ENCODE results near the gene ALAS2. TPM values are rescaled to one million over a fixed set of nuclear protein-coding genes. Genes with fewer than 3 reads are reported as not detected.

Gene ALAS2
- total and polyA plus RNA-seq, 2 donors (not counting 1 experiment from before 2014, with no cell fraction given) = not detected

GRCh38 chrX:55008571-55009358, 22.0 kb downstream of the ALAS2 start:
- Histone ChIP-seq H3K4me2 (ENCODE audit: extremely low read depth, insufficient read depth, low read length) (no peak overlapping the region), H3K4me1 (ENCODE audit: control insufficient read depth, extremely low read depth, insufficient read depth, low read length) (no peaks in the 10 kb centered on the region), H3K36me3 (ENCODE audit: control insufficient read depth, insufficient read depth, low read length) (no peaks in the 10 kb centered on the region), H3K79me2 (ENCODE audit: control insufficient read depth, insufficient read depth, low read length) (no peaks in the 10 kb centered on the region), H3K9me3 (ENCODE audit: control insufficient read depth, insufficient read depth, low read depth, low read length) (no peaks in the 10 kb centered on the region), H3K9ac (ENCODE audit: insufficient read depth, low read length) (no peak overlapping the region), H3K27ac (ENCODE audit: insufficient read depth, low read length) (no peak overlapping the region), H3K27me3 (ENCODE audit: control insufficient read depth, insufficient read depth, low read length) (no peaks in the 10 kb centered on the region), H3K4me3 (replicated peaks in 1 of 4; ENCODE audit: control extremely low read depth in 1 of 4, insufficient read depth in 1 of 4, low read depth in 3 of 4, low read length in 4 of 4) (no peak overlapping the region), H2AFZ (ENCODE audit: low read length) (no peak overlapping the region), H4K20me1 (ENCODE audit: control insufficient read depth, extremely low read depth, insufficient read depth, low read length) (no peaks in the 10 kb centered on the region)
- peak in 1 of 2 donors; percentile 67 for DNase-seq (ENCODE audit: low read depth in 2 of 2)
- TF ChIP-seq CTCF (conservative IDR thresholded peaks at IDR 0.05 in 1 of 2, IDR thresholded peaks at IDR 0.05 in 1 of 2; ENCODE audit: low read depth in 1 of 2, low read length in 2 of 2) = no peak
- no peak for TF ChIP-seq EZH2 (IDR thresholded peaks at IDR 0.05; ENCODE audit: low read length, missing control alignments)

- TF ChIP-seq CTCF (conservative IDR thresholded peaks at IDR 0.05 in 1 of 2, IDR thresholded peaks at IDR 0.05 in 1 of 2; ENCODE audit: low read depth in 1 of 2, low read length in 2 of 2) (no peak), EZH2 (IDR thresholded peaks at IDR 0.05; ENCODE audit: low read length, missing control alignments) (no peak)
- Histone ChIP-seq H3K36me3 (ENCODE audit: control insufficient read depth, insufficient read depth, low read length) (no peaks in the 10 kb centered on the region), H3K4me2 (ENCODE audit: extremely low read depth, insufficient read depth, low read length) (no peak overlapping the region), H3K27ac (ENCODE audit: insufficient read depth, low read length) (no peak overlapping the region), H3K9me3 (ENCODE audit: control insufficient read depth, insufficient read depth, low read depth, low read length) (no peaks in the 10 kb centered on the region), H3K9ac (ENCODE audit: insufficient read depth, low read length) (no peak overlapping the region), H3K4me1 (ENCODE audit: control insufficient read depth, extremely low read depth, insufficient read depth, low read length) (no peaks in the 10 kb centered on the region), H3K27me3 (ENCODE audit: control insufficient read depth, insufficient read depth, low read length) (no peaks in the 10 kb centered on the region), H4K20me1 (ENCODE audit: control insufficient read depth, extremely low read depth, insufficient read depth, low read length) (no peaks in the 10 kb centered on the region), H3K79me2 (ENCODE audit: control insufficient read depth, insufficient read depth, low read length) (no peaks in the 10 kb centered on the region), H2AFZ (ENCODE audit: low read length) (no peak overlapping the region), H3K4me3 (replicated peaks in 1 of 4; ENCODE audit: control extremely low read depth in 1 of 4, insufficient read depth in 1 of 4, low read depth in 3 of 4, low read length in 4 of 4) (no peak overlapping the region)
- peak; percentile 50 to 76 for DNase-seq (ENCODE audit: low read depth in 2 of 2)
Observed at GRCh38 chrX:55007656-55008055, 23.1 kb downstream of the ALAS2 start.

- TF ChIP-seq EZH2 (IDR thresholded peaks at IDR 0.05; ENCODE audit: low read length, missing control alignments) (no peak), CTCF (conservative IDR thresholded peaks at IDR 0.05 in 1 of 2, IDR thresholded peaks at IDR 0.05 in 1 of 2; ENCODE audit: low read depth in 1 of 2, low read length in 2 of 2) (no peak)
Observed at GRCh38 chrX:55006827-55007621, 23.8 kb downstream of the ALAS2 start.

More at GRCh38 chrX:55006827-55007621, 23.8 kb downstream of the ALAS2 start:
- Histone ChIP-seq H4K20me1 (ENCODE audit: control insufficient read depth, extremely low read depth, insufficient read depth, low read length) (no peaks in the 10 kb centered on the region), H3K27ac (ENCODE audit: insufficient read depth, low read length) (no peak overlapping the region), H3K4me1 (ENCODE audit: control insufficient read depth, extremely low read depth, insufficient read depth, low read length) (no peaks in the 10 kb centered on the region), H2AFZ (ENCODE audit: low read length) (no peak overlapping the region), H3K4me3 (replicated peaks in 1 of 4; ENCODE audit: control extremely low read depth in 1 of 4, insufficient read depth in 1 of 4, low read depth in 3 of 4, low read length in 4 of 4) (no peak overlapping the region), H3K36me3 (ENCODE audit: control insufficient read depth, insufficient read depth, low read length) (no peaks in the 10 kb centered on the region), H3K79me2 (ENCODE audit: control insufficient read depth, insufficient read depth, low read length) (no peaks in the 10 kb centered on the region), H3K4me2 (ENCODE audit: extremely low read depth, insufficient read depth, low read length) (no peak overlapping the region), H3K9me3 (ENCODE audit: control insufficient read depth, insufficient read depth, low read depth, low read length) (no peaks in the 10 kb centered on the region), H3K9ac (ENCODE audit: insufficient read depth, low read length) (no peak overlapping the region), H3K27me3 (ENCODE audit: control insufficient read depth, insufficient read depth, low read length) (no peaks in the 10 kb centered on the region)
- no peak for DNase-seq (ENCODE audit: low read depth in 2 of 2)

All from fibroblast of lung (primary cell).